Right cardiac atrium (tissue), 5 donors: ENCODE results near the gene RFNG. TPM values are rescaled to one million over a fixed set of nuclear protein-coding genes. Genes with fewer than 3 reads are reported as not detected.

Source experiments
- ATAC-seq, 2 donors: fragments of 200-7000 bp; cut with Tn5 transposase; one replicate each; pipeline versions ENCODE4 v1.8.0 to v1.9.1; 2020; ENCODE audit warnings: moderate library complexity in 2 of 2, mild to moderate bottlenecking in 1 of 2
- DNase-seq, 3 donors: peaks; one replicate each; pipeline ENCODE4 v3.0.0-alpha.2; 2020
- H3K27ac ChIP-seq: one replicate; pipeline ENCODE4 v1.5.1; 2013; ENCODE audit warnings: mild to moderate bottlenecking, low read length, control low read depth, moderate library complexity
- H3K27me3 ChIP-seq: one replicate; pipeline ENCODE4 v1.6.1; 2013; ENCODE audit not compliant: control insufficient read depth, insufficient read depth
- H3K4me1 ChIP-seq: one replicate; pipeline ENCODE4 v1.6.1; 2013; ENCODE audit warnings: low read length; ENCODE audit not compliant: control insufficient read depth, insufficient read depth
- H3K4me3 ChIP-seq: one replicate; pipeline ENCODE4 v1.5.1; 2013; ENCODE audit warnings: low read length, control low read depth
- H3K9me3 ChIP-seq: one replicate; pipeline ENCODE4 v1.6.1; 2013; ENCODE audit warnings: low read length; ENCODE audit not compliant: control insufficient read depth
- WGBS: extraction: QIAGEN DNeasy Blood & Tissue Kit; methylation state at CpG from one replicate; pipeline ENCODE4 v1.1.7; 2013; 5-methylcytosine and 5-hydroxymethylcytosine counted together
- intact Hi-C, 4 donors: fragments of 100-400 bp; cut with DNase I; formaldehyde crosslinking; loops; one replicate each; pipeline versions ENCODE4 v1.11.0 to v1.14.0; 2022 to 2023
- polyA plus RNA-seq: library from polyadenylated mRNA; stranded (reverse); fragments of 200-250 nt; gene quantifications from one replicate; pipeline ENCODE4 v1.2.3, GENCODE V29; 2013
- total RNA-seq, 4 donors: library from RNA; stranded (reverse); fragmentation: NEBNext Ultra II Directional; extraction: Animal tissue kit (Norgen Biotek cat#: 25700); gene quantifications; one replicate each; pipeline ENCODE4 v1.2.1, GENCODE V29; 2021
- donor health status: healthy with polysubstance abuse.
- donor health status: DM: no; HTN: yes; CAD: no.
- donor health status: DM: no; HTN: no; CAD: no.
- donor health status: DM: no; HTN: yes; CAD: no; lungs with severe emphysema.
- donor health status: DM: yes; HTN: yes; CAD: no.

Gene RFNG
- total and polyA plus RNA-seq, 5 donors = 19.0 to 25.4 (median 20.5) TPM

- peaks cover 3% of the 10 kb centered on the region for H3K4me1 ChIP-seq
- no peaks in the 10 kb centered on the region for H3K27me3 ChIP-seq
- ATAC-seq (no peak), DNase-seq (peak; percentile 74 to 91 (median 90))
- no peak overlapping the region for H3K4me3 ChIP-seq
- WGBS = 40% methylated on average over 25 of the region's 25 CpGs
- H3K9me3 ChIP-seq = no peaks in the 10 kb centered on the region
- intact Hi-C loops = loop anchor here in 3 of 4 donors (1.0 to 5.0 kb wide), 3 partner anchors 59 to 64 kb away; partner anchors contain the start of gene NOTUM (in 1 of the 3)
- no peak overlapping the region for H3K27ac ChIP-seq
Measured at GRCh38 chr17:82021107-82021899, 30.3 kb downstream of the RFNG start.

GRCh38 chr17:82020572-82021106, 31.0 kb downstream of the RFNG start:
- intact Hi-C loops = loop anchor here in 3 of 4 donors (1.0 to 5.0 kb wide), 3 partner anchors 58 to 63 kb away; partner anchors contain the start of gene NOTUM (in 1 of the 3)
- DNase-seq = no peak
- Histone ChIP-seq H3K9me3 (no peaks in the 10 kb centered on the region), H3K27me3 (no peaks in the 10 kb centered on the region), H3K4me1 (peaks cover 3% of the 10 kb centered on the region), H3K4me3 (no peak overlapping the region), H3K27ac (no peak overlapping the region)
- ATAC-seq = no peak
- 77% methylated on average over 14 of the region's 14 CpGs for WGBS

DNA sequence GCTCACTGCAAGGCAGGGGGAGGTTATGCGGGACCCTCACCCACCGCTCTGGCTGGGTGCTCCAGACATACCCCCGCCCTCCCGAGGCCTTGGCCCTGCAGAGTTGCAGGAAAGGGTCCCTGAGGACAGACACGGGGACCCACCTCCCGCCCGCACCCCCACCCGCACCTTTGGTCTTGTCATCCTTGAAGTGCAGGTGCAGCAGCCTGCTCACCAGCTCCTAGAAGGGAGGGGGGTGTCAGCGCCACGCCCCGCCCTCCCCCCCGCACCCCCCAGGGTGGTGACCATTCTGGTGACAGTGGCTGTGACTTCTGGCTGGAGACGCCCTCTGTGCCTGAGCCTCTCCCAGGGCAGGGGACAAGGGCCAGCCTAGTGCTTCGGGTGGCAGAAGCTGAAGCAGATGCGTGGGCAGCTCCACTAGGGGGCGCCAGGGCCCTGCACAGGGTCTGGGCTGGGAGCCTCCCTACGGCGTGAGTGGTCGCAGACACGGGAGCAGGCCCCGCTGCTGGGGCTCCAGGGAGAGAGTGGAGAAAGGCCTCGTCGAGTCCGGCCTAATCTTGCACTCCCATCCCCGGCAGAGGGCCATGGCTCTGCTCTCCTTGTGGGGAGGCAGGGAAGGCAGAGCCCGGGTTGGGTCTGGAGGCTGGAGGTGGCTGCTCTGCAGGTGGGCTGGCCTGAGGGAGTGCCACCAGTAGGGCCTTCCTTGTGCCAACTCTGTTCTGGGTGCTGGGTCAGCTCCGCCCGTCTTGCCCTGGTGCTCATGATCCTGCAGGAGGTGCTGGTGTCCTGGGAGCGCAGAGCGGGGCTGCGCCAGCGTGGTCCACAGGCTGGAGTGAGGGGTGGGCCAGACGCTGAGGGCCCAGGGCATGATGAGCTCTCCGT, 31.7 kb downstream of the RFNG start:
- peak in 2 of 3 donors; percentile 63 to 80 for DNase-seq
- Histone ChIP-seq H3K4me3 (no peak overlapping the region), H3K27ac (no peak overlapping the region), H3K27me3 (no peaks in the 10 kb centered on the region), H3K9me3 (no peaks in the 10 kb centered on the region), H3K4me1 (peaks cover 3% of the 10 kb centered on the region)
- intact Hi-C loops = loop anchor here in 3 of 4 donors (5.0 kb wide), 2 partner anchors 58 to 63 kb away; partner anchors contain the start of gene NOTUM (in 2 of the 3)
- ATAC-seq = no peak
- 62% methylated on average over 34 of the region's 34 CpGs for WGBS

DNA sequence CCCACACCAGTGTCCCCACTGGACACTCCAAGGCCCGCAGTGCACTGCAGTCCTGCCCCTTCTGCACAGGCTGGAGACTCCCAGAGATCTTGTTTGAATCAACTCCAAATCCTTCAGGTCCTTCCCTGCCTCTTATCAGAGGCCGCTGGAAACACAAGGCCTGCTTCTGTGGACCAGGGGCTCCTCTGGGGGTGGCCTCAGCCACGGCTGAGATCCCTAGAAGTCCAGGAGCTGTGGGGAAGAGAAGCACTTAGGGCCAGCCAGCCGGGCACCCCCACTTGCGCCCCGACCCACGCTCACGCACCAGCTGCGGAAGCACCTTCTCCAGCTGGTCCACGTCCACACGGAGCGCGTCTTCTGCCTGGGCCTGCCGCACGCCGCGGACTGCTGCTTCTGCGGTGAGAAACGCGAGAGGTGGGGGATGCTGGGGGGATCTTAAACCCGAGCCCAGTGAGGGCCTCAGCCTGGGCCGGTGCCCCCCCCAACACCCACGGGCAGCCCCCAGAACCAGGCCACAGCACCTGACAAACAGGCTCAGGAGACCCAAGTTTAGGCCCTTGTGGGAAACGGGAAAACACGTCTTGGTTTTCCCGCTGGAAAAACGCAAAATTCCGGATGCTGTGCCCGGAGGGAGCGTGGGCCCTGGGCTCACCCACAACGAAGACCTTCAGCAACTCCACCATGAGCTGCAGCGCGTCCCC, 32.5 kb downstream of the RFNG start:
- no peak for ATAC-seq
- intact Hi-C loops = loop anchor here in 1 of 4 donors (5.0 kb wide), 1 partner anchor 57 kb away; the partner anchor contains the start of gene NOTUM
- Histone ChIP-seq H3K4me1 (peaks cover 3% of the 10 kb centered on the region), H3K27me3 (no peaks in the 10 kb centered on the region), H3K4me3 (no peak overlapping the region), H3K27ac (no peak overlapping the region), H3K9me3 (no peaks in the 10 kb centered on the region)
- no peak for DNase-seq
- 86% methylated on average over 33 of the region's 33 CpGs for WGBS

DNA sequence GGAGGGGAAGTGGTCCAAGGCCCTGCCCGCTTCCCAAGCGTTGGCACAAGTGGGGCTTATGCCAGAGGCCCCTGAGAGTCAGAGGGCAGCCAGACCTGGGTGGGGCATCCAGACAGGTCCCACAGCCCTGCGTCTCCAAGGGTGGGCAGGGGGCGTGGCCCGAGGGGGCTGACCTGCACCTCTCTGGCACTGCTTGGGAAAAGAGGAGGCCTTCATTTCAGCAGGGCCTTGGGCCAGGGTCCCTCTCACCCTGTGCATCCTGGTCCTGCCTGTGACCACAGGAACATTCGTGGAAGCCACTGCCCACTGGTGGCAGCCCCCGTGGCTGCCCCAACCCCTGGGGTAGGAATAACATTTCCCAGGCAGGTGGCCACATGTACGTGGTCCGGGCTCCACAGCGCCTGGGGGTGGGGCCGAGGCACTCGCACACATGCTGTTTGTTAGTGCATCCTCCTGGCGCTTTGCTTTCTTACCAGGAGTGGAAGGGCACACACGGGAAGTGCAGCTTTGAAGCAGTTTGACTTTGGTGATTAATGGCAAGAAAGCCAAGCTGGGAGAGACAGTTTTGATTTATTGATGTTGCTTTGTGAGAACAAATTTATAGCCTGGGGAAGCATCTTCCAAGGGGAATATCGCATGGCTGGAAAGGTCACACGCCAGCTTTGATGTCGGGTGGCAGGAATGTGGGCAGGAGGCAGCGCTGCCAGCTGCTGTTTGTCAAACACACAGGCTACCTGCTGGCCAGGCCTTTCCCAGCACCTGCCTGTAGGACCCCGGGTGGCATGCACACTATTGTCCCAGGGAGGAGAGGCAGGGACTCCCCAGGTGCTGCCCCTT, 33.2 kb downstream of the RFNG start:
- Histone ChIP-seq H3K4me3 (no peak overlapping the region), H3K9me3 (no peaks in the 10 kb centered on the region), H3K4me1 (peaks cover 5% of the 10 kb centered on the region), H3K27me3 (no peaks in the 10 kb centered on the region), H3K27ac (no peak overlapping the region)
- no peak for ATAC-seq
- DNase-seq = no peak
- 75% methylated on average over 19 of the region's 19 CpGs for WGBS
- intact Hi-C loops = loop anchor here in 1 of 4 donors (5.0 kb wide), 1 partner anchor 56 kb away; the partner anchor contains the start of gene NOTUM

- Histone ChIP-seq H3K9me3 (no peaks in the 10 kb centered on the region), H3K4me1 (peaks cover 5% of the 10 kb centered on the region), H3K27ac (no peak overlapping the region), H3K27me3 (no peaks in the 10 kb centered on the region), H3K4me3 (no peak overlapping the region)
- intact Hi-C loops = loop anchor here in 1 of 4 donors (5.0 kb wide), 1 partner anchor 55 kb away; the partner anchor contains the start of gene NOTUM
- ATAC-seq = no peak
- 83% methylated on average over 13 of the region's 13 CpGs for WGBS
- DNase-seq = no peak
Measured at GRCh38 chr17:82017612-82018151, 33.9 kb downstream of the RFNG start.

DNA sequence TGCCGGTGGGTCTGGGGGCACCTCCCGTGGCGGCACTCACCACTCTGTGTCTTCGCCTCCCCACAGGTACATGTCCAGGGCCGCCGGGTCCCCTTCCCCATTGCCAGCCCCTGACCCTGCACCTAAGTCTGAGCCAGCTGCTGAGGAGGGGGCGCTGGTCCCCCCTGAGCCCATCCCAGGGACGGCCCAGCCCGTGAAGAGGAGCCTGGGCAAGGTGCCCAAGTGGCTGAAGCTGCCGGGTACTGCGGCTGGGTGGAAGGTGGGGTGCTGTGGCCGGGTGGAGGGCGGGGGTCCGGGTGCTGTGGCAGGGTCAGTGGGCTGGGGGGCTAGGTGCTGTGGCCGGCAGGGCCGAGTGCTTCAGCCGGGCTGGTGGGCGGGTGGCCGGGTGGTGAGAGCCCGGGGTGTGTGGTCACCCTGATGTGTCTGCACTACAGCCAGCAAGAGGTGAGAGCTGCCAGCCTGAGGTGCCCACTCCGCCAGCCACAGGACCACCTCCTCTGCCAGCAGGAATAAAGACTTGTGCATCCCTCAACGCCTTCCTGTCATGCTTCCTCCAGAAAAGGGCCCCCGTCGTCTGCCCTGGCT, 34.6 kb downstream of the RFNG start:
- intact Hi-C loops = loop anchor here in 1 of 4 donors (5.0 kb wide), 1 partner anchor 55 kb away; the partner anchor contains the start of gene NOTUM
- H3K4me1 ChIP-seq = peaks cover 3% of the 10 kb centered on the region
- H3K9me3 ChIP-seq = no peaks in the 10 kb centered on the region
- ATAC-seq (no peak), DNase-seq (no peak)
- no peak overlapping the region for H3K4me3 ChIP-seq
- H3K27ac ChIP-seq = no peak overlapping the region
- WGBS = 84% methylated on average over 24 of the region's 24 CpGs
- H3K27me3 ChIP-seq = no peaks in the 10 kb centered on the region

DNA sequence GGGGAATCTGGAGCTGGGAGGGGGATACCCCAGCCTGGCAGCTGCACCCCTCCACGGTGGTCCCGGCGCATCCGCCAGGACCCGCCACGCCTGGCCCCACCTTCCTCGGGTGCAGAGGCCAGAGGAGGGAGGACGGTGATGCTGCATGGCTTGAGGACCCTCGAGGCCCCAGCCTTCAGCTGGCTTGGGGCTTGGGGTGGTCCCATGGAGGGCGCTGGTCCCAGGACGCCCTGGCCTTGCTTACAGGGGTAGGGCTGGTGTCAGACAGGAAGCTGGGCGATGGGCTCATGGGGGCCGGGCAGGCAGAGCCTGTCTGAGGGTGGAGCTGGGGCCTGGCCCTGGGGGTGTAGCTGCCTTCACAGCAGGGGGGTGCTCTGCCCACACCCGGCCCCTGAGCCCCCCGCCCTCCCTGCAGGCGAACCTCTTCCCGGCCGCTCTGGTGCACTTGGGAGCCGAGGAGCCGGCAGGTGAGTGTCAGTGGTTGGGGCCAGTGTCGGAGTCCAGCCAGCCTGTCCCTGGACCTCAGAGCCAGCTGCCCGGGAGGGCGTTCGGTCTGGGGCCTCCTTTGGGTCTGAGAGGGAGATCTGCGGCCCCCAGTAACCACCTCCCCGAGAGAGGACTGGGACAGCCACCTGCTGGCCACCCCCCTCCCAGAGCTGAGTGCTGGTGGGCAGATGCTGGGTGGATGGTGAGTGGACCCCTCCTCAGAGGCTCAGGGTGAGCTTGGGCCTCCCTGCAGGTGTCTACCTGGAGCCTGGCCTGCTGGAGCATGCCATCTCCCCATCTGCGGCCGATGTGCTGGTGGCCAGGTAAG, 35.3 kb downstream of the RFNG start:
- Histone ChIP-seq H3K9me3 (no peaks in the 10 kb centered on the region), H3K27ac (no peak overlapping the region), H3K27me3 (no peaks in the 10 kb centered on the region), H3K4me1 (peaks cover 2% of the 10 kb centered on the region), H3K4me3 (no peak overlapping the region)
- no peak for DNase-seq
- 90% methylated on average over 28 of the region's 28 CpGs for WGBS
- intact Hi-C loops = loop anchor here in 1 of 4 donors (5.0 kb wide), 1 partner anchor 54 kb away; the partner anchor contains the start of gene NOTUM
- ATAC-seq = no peak
